Inflammatory macrophage (primary cell): ENCODE measurements around the gene MLLT1.

Experiments used
- DNase-seq, 2 donors: peaks; one replicate each; pipeline ENCODE4 v3.0.0-alpha.2; 2020 to 2022

MLLT1 gene

GRCh38 chr19:6274756-6275155, 5.0 kb downstream of the MLLT1 start:
- DNase-seq: no peak

GRCh38 chr19:6273701-6274601, 5.8 kb downstream of the MLLT1 start:
- DNase-seq: peak; percentile 84

GRCh38 chr19:6272913-6273600, 6.7 kb downstream of the MLLT1 start:
- DNase-seq: no peak

- DNase-seq: no peak
Measured at GRCh38 chr19:6272411-6272791, 7.4 kb downstream of the MLLT1 start.

GRCh38 chr19:6271721-6272410, 7.9 kb downstream of the MLLT1 start:
- no peak for DNase-seq

DNA sequence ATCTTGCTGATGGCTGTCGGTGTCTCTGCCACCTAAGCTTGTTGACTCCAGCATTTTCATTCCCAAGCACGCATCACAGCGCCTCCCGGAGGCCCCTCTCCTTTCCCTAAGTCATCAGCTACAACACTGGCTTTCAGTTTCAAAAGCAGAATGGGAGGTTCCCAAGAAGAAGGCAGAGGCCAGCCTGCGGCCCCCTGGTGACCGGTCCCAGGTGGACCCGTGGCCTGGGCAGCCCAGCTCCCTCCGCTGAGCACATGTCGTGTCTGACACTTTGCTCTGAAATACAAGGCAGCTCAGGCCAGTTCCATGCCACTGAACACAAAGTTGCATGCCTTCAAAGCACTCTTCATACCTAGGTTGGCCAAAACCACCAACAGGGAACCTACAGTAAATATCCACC, 8.5 kb downstream of the MLLT1 start:
- DNase-seq: no peak

DNA sequence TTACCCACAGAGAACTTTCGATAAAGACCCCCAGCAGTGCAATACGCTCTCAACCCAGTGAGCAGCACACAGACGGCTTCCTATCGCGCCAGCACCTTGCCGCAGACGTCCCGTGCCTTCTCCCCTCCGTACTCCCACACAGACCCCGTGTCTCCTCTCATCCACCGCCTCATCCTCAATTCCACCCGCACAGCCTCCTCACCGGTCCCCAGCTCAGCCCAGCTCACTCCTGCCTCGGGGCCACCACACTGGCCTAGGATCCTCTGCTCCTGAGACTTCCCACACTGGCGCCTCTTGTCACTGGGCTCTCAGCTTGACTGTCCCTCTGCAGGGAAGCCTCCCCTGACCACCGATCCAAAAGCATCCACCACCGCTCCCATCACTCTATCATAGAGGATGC, 9.0 kb downstream of the MLLT1 start:
- no peak for DNase-seq

DNA sequence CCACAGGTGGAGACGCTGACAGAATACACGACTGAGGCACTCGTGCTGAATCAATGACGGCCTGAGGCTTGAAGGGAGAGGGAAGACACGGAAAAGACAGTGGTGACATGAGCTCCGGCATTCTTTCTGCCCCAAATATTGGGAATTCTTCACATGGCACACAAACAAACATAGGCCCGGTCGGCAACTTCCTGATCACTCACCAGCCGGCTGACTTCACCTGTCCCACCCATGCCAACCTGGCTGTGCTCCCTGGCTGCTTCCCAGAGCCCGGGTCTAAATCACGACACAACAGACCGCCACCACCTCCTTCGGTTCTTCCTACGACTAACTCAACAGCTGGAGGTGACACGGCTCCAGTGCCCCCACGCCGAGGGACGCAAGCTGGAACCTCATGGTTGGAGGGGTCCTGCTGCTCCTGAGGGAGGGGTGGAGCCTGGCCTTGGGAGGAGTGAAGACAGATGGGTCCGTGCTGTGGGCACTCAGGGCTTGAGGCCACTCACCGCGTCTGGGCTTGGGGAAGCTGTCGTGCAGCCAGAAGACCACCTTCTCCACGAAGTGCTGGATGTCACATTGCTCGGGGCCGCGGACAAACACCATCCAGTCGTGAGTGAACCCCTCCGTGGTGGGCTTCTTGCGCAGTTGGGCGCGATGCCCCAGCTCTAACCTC, 9.6 kb downstream of the MLLT1 start:
- no peak for DNase-seq

GRCh38 chr19:6269101-6269886, 10.5 kb downstream of the MLLT1 start:
- DNase-seq: no peak

DNA sequence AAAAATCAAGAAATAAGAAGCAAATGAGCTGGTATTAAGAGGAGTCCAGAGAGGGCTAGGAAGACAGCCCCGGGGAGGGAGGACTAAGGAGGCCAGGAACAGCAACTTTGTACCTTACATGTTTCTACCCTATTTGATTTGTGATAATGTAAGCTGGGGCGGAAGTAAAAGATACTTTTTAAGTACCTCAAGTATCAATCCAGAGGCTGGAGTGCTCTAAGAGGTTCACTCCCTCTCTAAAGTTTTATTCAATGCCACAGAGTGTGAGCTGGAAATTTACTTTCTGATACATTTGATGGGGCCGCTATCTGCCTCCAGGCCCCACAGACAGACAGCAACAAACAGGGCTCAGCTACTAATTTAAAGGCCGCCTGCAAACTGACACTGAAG, 11.4 kb downstream of the MLLT1 start:
- DNase-seq: no peak

- peak in 1 of 2 donors; percentile 24 for DNase-seq
Measured at GRCh38 chr19:6267552-6268381, 12.0 kb downstream of the MLLT1 start.

DNA sequence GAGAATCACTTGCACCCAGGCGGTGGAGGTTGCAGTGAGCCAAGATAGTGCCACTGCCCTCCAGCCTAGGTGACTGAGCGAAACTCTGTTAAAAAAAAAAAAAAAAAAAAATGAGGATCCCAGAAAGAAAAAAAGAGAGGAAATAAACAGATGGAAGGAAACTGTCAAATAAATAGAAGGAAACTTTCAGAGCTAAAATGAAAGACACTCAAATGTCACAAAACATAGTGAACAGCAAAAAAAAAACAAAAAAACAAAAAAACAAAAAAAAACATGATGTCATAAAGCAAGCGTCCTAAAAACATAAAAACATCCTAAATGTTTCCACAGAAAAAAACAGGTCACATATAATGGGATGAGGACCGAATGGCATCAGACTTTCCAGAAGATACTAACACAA, 15.0 kb downstream of the MLLT1 start:
- DNase-seq: no peak

DNA sequence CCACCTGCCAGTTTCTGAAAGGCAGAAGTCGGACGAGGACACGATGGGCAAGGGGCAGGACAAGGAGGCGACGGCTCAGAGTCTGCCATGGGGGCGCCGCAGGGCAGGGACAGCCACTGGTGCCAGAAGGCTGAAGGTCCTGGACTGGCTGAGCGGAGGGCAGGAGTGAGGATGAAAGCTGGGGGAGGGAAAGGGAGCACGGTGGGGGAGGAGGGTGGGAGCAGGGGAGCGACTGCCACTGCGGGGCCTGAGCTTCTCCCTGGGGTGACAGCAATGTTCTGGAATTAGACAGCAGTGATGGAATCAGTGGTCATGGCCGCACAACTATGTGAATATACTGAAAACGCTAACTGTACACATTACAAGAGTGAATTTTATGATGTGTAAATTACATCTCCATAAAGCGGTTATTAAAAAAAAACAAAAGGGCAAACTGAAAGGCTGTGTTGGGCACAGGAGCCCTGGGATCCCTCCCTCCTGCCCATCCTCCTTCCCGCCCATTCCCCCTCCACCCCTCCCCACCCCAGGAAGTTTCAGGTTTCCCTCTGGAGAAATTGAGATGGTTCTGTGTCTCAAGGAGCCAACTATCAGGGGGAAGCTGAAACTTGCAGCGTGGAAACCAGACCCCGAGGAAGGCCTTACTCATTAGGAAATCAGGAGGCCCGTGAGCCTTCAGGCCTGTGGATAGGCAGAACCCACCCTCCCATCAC, 15.9 kb downstream of the MLLT1 start:
- DNase-seq: no peak

DNA sequence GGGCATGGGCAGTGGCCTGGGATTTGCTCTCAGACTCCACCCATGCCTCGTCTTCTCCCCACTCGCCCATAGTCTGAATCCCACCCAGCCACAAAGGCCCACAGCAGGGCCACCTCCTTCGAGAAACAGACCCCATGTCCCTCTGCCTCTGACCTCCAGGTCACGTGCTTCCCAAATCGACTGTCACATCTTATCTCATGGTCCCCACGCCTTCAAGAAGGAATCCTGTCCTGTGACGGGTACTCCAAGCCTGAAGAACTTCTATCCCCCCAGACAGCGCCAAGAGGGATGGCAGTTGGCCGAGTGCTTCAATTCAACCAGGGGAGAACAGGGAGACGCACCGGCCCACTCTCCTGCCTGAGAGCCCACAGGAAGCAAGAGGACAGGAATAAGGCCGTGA, 16.5 kb downstream of the MLLT1 start:
- no peak for DNase-seq

- no peak for DNase-seq
Measured at GRCh38 chr19:6262519-6262918, 17.3 kb downstream of the MLLT1 start.

- DNase-seq: no peak
Measured at GRCh38 chr19:6261883-6262282, 17.9 kb downstream of the MLLT1 start.

GRCh38 chr19:6260912-6261650, 18.7 kb downstream of the MLLT1 start:
- DNase-seq: peak in 1 of 2 donors; percentile 20

DNA sequence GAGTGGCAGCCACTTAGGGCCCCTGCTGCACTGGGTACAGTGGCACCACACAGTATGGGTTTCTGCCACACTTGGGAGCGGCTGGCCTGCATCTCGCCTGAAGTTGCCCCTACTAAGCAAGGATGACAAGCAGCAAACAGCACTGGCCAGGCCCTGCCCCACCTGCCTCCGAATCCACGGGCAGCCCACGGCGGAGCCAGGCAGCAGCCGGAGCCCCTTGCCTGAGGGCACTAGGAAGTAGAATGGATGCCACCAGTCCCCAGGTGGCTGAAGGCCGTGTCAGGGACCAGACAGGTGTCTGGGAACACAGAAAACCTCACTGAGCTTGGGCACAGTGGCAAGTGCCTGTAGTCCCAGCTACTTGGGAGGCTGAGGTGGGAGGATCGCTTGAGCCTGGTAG, 19.4 kb downstream of the MLLT1 start:
- DNase-seq: no peak

DNA sequence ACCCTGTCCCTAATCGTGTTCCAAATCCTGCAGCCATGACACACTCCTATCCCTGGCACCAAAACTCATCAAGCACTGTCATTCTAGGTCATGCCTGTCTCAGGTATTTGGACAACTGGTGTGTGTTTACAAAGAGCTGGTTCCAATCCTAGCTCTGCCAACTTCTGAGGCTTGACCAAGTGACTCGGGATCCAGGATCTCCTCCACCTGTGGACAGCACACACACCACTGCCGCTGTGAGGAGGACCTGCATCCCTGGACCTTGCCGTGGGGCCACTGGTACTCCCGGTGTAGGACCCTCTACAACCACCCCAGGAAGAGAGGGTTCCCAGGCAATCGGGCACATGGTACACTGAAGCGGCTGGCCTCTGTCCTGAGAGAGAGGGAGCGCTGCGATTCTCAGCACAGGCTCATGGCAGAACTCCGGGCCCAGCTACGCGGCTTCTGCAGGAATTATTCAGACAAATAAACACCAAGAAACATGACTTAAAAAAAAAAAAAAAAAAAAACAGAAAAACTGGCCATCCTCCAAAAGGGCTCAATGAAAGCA, 20.4 kb downstream of the MLLT1 start:
- no peak for DNase-seq
